B cell (primary cell): ENCODE data around the gene WDR64. TPM values are rescaled to one million over a fixed set of nuclear protein-coding genes. Genes with fewer than 3 reads are reported as not detected.

Experiments used
- ATAC-seq: fragments of 200-7000 bp; cut with Tn5 transposase; one replicate; pipeline ENCODE4 v1.10.0; 2021; ENCODE audit warnings: low read depth, mild to moderate bottlenecking, moderate number of reproducible peaks, moderate library complexity
- CTCF ChIA-PET: fragments of 350-600 bp; sonication (Branson Sonifier 250); formaldehyde crosslinking; loops from one replicate; lab custom pipeline; 2021; ENCODE audit warnings: antibody characterized with exemption, inconsistent platforms; lab: Charles Lee
- POLR2A ChIA-PET: fragments of 350-600 bp; sonication (Branson Sonifier 250); formaldehyde crosslinking; loops from one replicate; lab custom pipeline; 2021; ENCODE audit warnings: antibody characterized with exemption; lab: Charles Lee
- DNase-seq: peaks from one replicate; pipeline ENCODE4 v3.0.0; 2013
- H2AFZ ChIP-seq: 2 replicates; pipeline ENCODE4 v1.6.1; 2012; ENCODE audit warnings: mild to moderate bottlenecking, low read depth, low read length; ENCODE audit not compliant: insufficient read depth, poor library complexity, severe bottlenecking
- H3K27ac ChIP-seq, 2 donors: 1 replicate in 1 of 2; 2 replicates in 1 of 2; pipeline ENCODE4 v1.5.1; 2012 to 2013; ENCODE audit warnings: low read length in 2 of 2, mild to moderate bottlenecking in 2 of 2, moderate library complexity in 1 of 2
- H3K27me3 ChIP-seq, 4 experiments: fragments of 200-600 bp in 1 of 4; sonication (generic) in 1 of 4; replicated peaks in 1 of 4; 1 replicate in 2 of 4; 2 replicates in 2 of 4; pipeline versions ENCODE4 v1.6.1 to v1.7.0; 2013 to 2016; ENCODE audit warnings: low read length in 3 of 4, mild to moderate bottlenecking in 2 of 4, mixed read lengths in 1 of 4, moderate library complexity in 1 of 4; ENCODE audit not compliant: insufficient read depth in 4 of 4, control insufficient read depth in 3 of 4; ENCODE audit errors: control extremely low read depth in 1 of 4
- H3K36me3 ChIP-seq, 2 experiments: replicated peaks in 1 of 2; 1 replicate in 1 of 2; 2 replicates in 1 of 2; pipeline versions ENCODE4 v1.6.1 to v1.7.1; 2013; ENCODE audit warnings: low read length in 1 of 2; ENCODE audit not compliant: insufficient read depth in 2 of 2, control insufficient read depth in 1 of 2; ENCODE audit errors: control extremely low read depth in 1 of 2, extremely low read depth in 1 of 2
- H3K4me1 ChIP-seq, 2 donors: fragments of 200-600 bp in 1 of 2; sonication (generic) in 1 of 2; 1 replicate in 1 of 2; 2 replicates in 1 of 2; pipeline versions ENCODE4 v1.5.1 to v1.6.1; 2013 to 2017; ENCODE audit warnings: low read length in 2 of 2; ENCODE audit not compliant: control insufficient read depth in 2 of 2, insufficient read depth in 2 of 2
- H3K4me2 ChIP-seq: replicated peaks from 2 replicates; pipeline ENCODE3; 2012; ENCODE audit warnings: mild to moderate bottlenecking, low read depth, low read length; ENCODE audit not compliant: poor library complexity, severe bottlenecking
- H3K4me3 ChIP-seq, 5 experiments: fragments of 200-600 bp in 1 of 5; sonication (generic) in 1 of 5; 1 replicate in 3 of 5; 2 replicates in 2 of 5; pipeline versions ENCODE4 v1.5.1 to v1.7.0; 2011 to 2016; ENCODE audit warnings: low read length in 4 of 5, mild to moderate bottlenecking in 4 of 5, low read depth in 2 of 5, control low read depth in 1 of 5, moderate library complexity in 1 of 5; ENCODE audit not compliant: insufficient read depth in 1 of 5; ENCODE audit errors: control extremely low read depth in 1 of 5, extremely low read depth in 1 of 5
- H3K79me2 ChIP-seq: fragments of 200-600 bp; sonication (generic); one replicate; pipeline ENCODE4 v1.6.0; 2016; ENCODE audit warnings: low read length; ENCODE audit not compliant: control insufficient read depth, insufficient read depth
- H3K9ac ChIP-seq: fragments of 200-600 bp; sonication (generic); 2 replicates; pipeline ENCODE4 v1.6.1; 2017; ENCODE audit warnings: mild to moderate bottlenecking, low read length, moderate library complexity
- H3K9me3 ChIP-seq, 3 donors: one replicate each; pipeline versions ENCODE4 v1.6.1 to v1.7.1; 2013; ENCODE audit warnings: low read length in 2 of 3; ENCODE audit not compliant: control insufficient read depth in 2 of 3, insufficient read depth in 1 of 3; ENCODE audit errors: control extremely low read depth in 1 of 3
- H4K20me1 ChIP-seq: 2 replicates; pipeline ENCODE4 v1.6.0; 2012; ENCODE audit warnings: mild to moderate bottlenecking, low read length; ENCODE audit not compliant: insufficient read depth, control insufficient read depth, poor library complexity, severe bottlenecking
- H3K27ac Mint-ChIP-seq: one replicate; pipeline ENCODE4 v1.8.0; 2021; ENCODE audit warnings: mixed read lengths
- H3K27me3 Mint-ChIP-seq: one replicate; pipeline ENCODE4 v1.8.0; 2021; ENCODE audit warnings: mixed read lengths
- H3K4me1 Mint-ChIP-seq: one replicate; pipeline ENCODE4 v1.8.0; 2021; ENCODE audit warnings: mixed read lengths
- H3K4me3 Mint-ChIP-seq: one replicate; pipeline ENCODE4 v1.8.0; 2021; ENCODE audit warnings: mixed read lengths
- H3K9me3 Mint-ChIP-seq: one replicate; pipeline ENCODE4 v1.8.0; 2022; ENCODE audit warnings: mixed read lengths; ENCODE audit not compliant: insufficient read depth
- CTCF ChIP-seq: fragments of 200-600 bp; IDR thresholded peaks from one replicate; pipeline ENCODE4 v1.8.0; 2022; ENCODE audit warnings: antibody characterized with exemption, mild to moderate bottlenecking
- EZH2 ChIP-seq: IDR thresholded peaks from 2 replicates; pipeline ENCODE4 v1.6.1; 2012; ENCODE audit warnings: borderline replicate concordance, low read depth, mild to moderate bottlenecking, moderate library complexity, low read length; ENCODE audit not compliant: insufficient read depth, poor library complexity, severe bottlenecking
- WGBS: methylation state at CpG from one replicate; pipeline ENCODE4 v1.1.5; 2013; ENCODE audit warnings: missing lambda C conversion rate; ENCODE audit not compliant: insufficient coverage; 5-methylcytosine and 5-hydroxymethylcytosine counted together
- intact Hi-C: fragments of 100-400 bp; cut with micrococcal nuclease; formaldehyde crosslinking; loops from one replicate; pipeline ENCODE4 v1.10.0; 2022
- polyA minus RNA-seq: library from RNA; depleted of rRNA, polyadenylated mRNA; stranded (reverse); fragments of >200 nt; gene quantifications from 2 replicates; pipeline ENCODE4 v1.2.3, GENCODE V29; 2012
- polyA plus RNA-seq: library from polyadenylated mRNA; depleted of rRNA; stranded (reverse); fragments of >200 nt; gene quantifications from 2 replicates; pipeline ENCODE4 v1.2.3, GENCODE V29; 2012
- total RNA-seq, 2 donors: library from RNA; stranded (reverse); fragments of 120-200 nt in 1 of 2; gene quantifications; 1 replicate in 1 of 2; 2 replicates in 1 of 2; pipeline versions ENCODE4 v1.2.3 to v1.2.4, GENCODE V29; 2013 to 2022

WDR64 gene
- total RNA-seq (not detected in 2 replicates), polyA plus RNA-seq (0.13 and 0.37 TPM in 2 replicates), polyA minus RNA-seq (0.21 and 0.26 TPM in 2 replicates)
- total RNA-seq (2013) = 0.33 TPM

DNA sequence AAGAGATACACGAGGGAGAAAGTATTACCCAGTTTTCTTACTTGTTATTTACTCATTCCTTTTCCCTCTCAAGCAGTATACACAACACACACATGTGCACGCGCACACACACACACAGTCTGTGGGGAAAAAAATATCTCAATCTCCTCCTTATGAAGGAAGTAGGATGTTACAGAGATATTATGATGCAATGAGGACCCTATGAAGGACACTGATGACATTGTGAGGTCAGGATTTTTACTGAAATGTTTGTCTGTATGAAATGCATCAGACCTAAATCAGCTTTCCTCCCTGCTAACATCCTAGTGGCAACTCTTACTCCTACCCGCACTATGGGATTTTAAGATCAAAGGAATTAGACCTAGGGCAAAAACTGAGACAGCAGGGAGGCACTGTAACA lies at the start of gene WDR64:
TSS of gene WDR64 (plus strand) at position 270 of the 400 bp plus-strand sequence. CDS start 204 bp downstream, outside the sequence.
- WGBS = no CpG with 5 or more reads among the region's 4 CpGs
- Histone ChIP-seq H4K20me1 (no peaks in the 10 kb centered on the region), H3K4me2 (no peak within 1 kb of the TSS), H3K79me2 (no peaks in the 10 kb centered on the region), H3K27me3 (no peaks in the 10 kb centered on the region), H2AFZ (no peak within 1 kb of the TSS), H3K36me3 (no peaks in the 10 kb centered on the region), H3K9me3 (no peaks in the 10 kb centered on the region), H3K27ac (no peak within 1 kb of the TSS), H3K9ac (no peak within 1 kb of the TSS), H3K4me1 (no peaks in the 10 kb centered on the region), H3K4me3 (no peak within 1 kb of the TSS)
- peaks cover 28% of the 10 kb centered on the region for H3K27me3 Mint-ChIP-seq
- H3K9me3 Mint-ChIP-seq = no peaks in the 10 kb centered on the region
- intact Hi-C loops = no loop called here
- ChIA-PET POLR2A (no interaction called here), CTCF (no interaction called here)
- no peak within 1 kb of the TSS for H3K4me3 Mint-ChIP-seq
- TF ChIP-seq EZH2 = no peak
- no peak for TF ChIP-seq CTCF
- ATAC-seq (no peak), DNase-seq (no peak)
- no peak within 1 kb of the TSS for H3K27ac Mint-ChIP-seq
- H3K4me1 Mint-ChIP-seq = no peaks in the 10 kb centered on the region

DNA sequence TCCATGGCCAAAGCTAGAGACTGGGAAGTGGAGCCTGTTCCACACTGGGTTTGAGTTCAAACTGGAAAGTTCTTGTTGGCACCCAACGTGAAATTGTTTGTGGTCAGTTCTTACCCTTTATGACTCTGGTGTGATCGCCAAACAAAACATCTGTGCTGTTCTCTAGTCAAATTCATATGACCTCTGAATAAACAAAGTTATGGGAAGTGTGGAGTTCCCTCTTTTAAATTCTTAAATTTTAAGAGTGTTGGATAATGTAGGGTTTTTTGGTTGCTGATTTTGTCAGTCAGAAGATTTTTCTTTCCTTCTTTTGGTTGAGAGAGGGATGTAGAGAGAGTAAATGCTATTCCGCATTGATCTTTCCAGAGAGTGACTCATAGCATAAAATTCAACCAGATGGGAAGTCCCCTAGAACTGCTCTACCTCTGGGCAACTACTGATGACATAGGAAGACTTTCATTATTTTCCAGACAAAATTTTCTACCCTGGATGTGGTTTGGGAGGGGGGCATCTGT lies 48.3 kb upstream of the WDR64 start:
- ATAC-seq (no peak), DNase-seq (no peak)
- Histone ChIP-seq H3K9me3 (no peaks in the 10 kb centered on the region), H3K4me1 (peaks cover 11 to 13% of the 10 kb centered on the region in 2 donors), H3K79me2 (peaks cover 41% of the 10 kb centered on the region), H3K27ac (no peak overlapping the region), H3K4me3 (no peak overlapping the region), H3K36me3 (peaks cover 11 to 35% of the 10 kb centered on the region in 2 experiments), H3K9ac (no peak overlapping the region), H2AFZ (no peak overlapping the region), H3K4me2 (no peak overlapping the region), H4K20me1 (no peaks in the 10 kb centered on the region), H3K27me3 (no peaks in the 10 kb centered on the region)
- no peak overlapping the region for H3K4me3 Mint-ChIP-seq
- WGBS = no CpG with 5 or more reads among the region's 3 CpGs
- intact Hi-C loops = no loop called here
- no peak overlapping the region for H3K27ac Mint-ChIP-seq
- peaks cover 36% of the 10 kb centered on the region for H3K4me1 Mint-ChIP-seq
- no peaks in the 10 kb centered on the region for H3K27me3 Mint-ChIP-seq
- POLR2A ChIA-PET = no interaction called here
- no peaks in the 10 kb centered on the region for H3K9me3 Mint-ChIP-seq
- TF ChIP-seq EZH2 = no peak
- no peak for TF ChIP-seq CTCF
- CTCF ChIA-PET = no interaction called here
